ENCODE data around the gene PLA2G7.

The PLA2G7 gene

GRCh38 chr6:46690911-46691451 is 44.2 kb downstream of the PLA2G7 start (continued):
- no peak for TF ChIP-seq ZNF175 (tag by site-specific recombination; IDR thresholded peaks at IDR 0.05)

DNA sequence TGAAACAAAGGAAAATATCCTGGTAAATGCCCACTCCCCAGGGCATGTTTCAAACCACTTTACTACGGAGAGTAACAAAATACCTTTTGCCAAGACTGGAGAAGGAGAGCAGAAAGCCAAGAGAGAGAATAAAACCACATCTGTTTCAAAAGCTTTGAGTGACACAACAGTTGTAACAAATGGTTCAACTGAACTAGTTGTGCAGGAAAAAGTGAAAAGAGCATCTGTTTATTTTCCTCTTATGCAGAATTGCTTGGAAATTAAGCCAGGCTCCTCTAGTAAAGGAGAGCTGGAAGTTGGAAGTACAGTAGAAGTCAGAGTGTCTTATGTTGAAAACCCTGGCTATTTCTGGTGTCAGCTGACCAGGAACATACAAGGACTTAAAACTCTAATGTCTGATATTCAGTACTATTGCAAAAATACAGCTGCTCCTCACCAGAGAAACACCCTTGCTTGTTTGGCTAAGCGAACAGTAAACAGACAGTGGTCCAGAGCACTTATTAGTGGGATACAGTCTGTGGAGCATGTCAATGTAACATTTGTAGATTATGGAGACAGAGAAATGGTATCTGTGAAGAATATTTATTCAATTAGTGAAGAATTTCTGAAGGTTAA is 44.9 kb downstream of the PLA2G7 start:
- TF ChIP-seq ZBTB44 (tag by site-specific recombination; IDR thresholded peaks at IDR 0.05) (no peak), KLF9 (tag by site-specific recombination; IDR thresholded peaks at IDR 0.05; ENCODE audit: low read depth) (no peak), ZNF629 (tag by site-specific recombination; IDR thresholded peaks at IDR 0.05) (no peak), ZNF211 (tag by site-specific recombination; IDR thresholded peaks at IDR 0.05; ENCODE audit: low read depth) (no peak), ZNF175 (tag by site-specific recombination; IDR thresholded peaks at IDR 0.05) (no peak), SP2 (tag by site-specific recombination; IDR thresholded peaks at IDR 0.05) (no peak), ZNF610 (tag by site-specific recombination; IDR thresholded peaks at IDR 0.05; ENCODE audit: borderline replicate concordance) (no peak)
- TF ChIP-seq, protein P1, sequence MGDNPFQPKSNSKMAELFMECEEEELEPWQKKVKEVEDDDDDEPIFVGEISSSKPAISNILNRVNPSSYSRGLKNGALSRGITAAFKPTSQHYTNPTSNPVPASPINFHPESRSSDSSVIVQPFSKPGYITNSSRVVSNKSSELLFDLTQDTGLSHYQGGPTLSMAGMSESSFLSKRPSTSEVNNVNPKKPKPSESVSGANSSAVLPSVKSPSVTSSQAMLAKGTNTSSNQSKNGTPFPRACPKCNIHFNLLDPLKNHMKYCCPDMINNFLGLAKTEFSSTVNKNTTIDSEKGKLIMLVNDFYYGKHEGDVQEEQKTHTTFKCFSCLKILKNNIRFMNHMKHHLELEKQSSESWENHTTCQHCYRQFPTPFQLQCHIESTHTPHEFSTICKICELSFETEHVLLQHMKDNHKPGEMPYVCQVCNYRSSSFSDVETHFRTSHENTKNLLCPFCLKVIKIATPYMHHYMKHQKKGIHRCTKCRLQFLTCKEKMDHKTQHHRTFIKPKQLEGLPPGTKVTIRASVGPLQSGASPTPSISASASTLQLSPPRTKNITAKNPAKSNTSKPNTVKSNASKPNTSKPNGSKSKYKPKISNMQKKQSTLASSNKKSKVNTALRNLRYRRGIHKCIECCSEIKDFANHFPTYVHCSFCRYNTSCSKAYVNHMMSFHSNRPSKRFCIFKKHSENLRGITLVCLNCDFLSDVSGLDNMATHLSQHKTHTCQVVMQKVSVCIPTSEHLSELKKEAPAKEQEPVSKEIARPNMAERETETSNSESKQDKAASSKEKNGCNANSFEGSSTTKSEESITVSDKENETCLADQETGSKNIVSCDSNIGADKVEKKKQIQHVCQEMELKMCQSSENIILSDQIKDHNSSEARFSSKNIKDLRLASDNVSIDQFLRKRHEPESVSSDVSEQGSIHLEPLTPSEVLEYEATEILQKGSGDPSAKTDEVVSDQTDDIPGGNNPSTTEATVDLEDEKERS (tag by site-specific recombination; IDR thresholded peaks at IDR 0.05) = no peak
- TF ChIP-seq, protein P2, sequence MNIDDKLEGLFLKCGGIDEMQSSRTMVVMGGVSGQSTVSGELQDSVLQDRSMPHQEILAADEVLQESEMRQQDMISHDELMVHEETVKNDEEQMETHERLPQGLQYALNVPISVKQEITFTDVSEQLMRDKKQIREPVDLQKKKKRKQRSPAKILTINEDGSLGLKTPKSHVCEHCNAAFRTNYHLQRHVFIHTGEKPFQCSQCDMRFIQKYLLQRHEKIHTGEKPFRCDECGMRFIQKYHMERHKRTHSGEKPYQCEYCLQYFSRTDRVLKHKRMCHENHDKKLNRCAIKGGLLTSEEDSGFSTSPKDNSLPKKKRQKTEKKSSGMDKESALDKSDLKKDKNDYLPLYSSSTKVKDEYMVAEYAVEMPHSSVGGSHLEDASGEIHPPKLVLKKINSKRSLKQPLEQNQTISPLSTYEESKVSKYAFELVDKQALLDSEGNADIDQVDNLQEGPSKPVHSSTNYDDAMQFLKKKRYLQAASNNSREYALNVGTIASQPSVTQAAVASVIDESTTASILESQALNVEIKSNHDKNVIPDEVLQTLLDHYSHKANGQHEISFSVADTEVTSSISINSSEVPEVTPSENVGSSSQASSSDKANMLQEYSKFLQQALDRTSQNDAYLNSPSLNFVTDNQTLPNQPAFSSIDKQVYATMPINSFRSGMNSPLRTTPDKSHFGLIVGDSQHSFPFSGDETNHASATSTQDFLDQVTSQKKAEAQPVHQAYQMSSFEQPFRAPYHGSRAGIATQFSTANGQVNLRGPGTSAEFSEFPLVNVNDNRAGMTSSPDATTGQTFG (tag by site-specific recombination; IDR thresholded peaks at IDR 0.05; ENCODE audit: borderline replicate concordance) = no peak
- Histone ChIP-seq H3K9me3 (ENCODE audit: control insufficient read depth, insufficient read depth, low read depth, low read length) (no peaks in the 10 kb centered on the region), H3K36me3 (ENCODE audit: control insufficient read depth in 2 of 2, insufficient read depth in 1 of 2, low read length in 2 of 2) (no peaks in the 10 kb centered on the region), H3K4me1 (ENCODE audit: control insufficient read depth, insufficient read depth, low read length) (no peaks in the 10 kb centered on the region), H3K27ac (ENCODE audit: extremely low read depth, low read depth, low read length) (no peak overlapping the region), H3K4me3 (ENCODE audit: low read depth, low read length) (no peak overlapping the region)
- POLR2A ChIA-PET = no interaction called here
- CTCF ChIA-PET = interaction anchor here (1.2 kb wide), 1 partner anchor 15 kb away, joined by 4 read pairs; no protein-coding TSS in a partner anchor

DNA sequence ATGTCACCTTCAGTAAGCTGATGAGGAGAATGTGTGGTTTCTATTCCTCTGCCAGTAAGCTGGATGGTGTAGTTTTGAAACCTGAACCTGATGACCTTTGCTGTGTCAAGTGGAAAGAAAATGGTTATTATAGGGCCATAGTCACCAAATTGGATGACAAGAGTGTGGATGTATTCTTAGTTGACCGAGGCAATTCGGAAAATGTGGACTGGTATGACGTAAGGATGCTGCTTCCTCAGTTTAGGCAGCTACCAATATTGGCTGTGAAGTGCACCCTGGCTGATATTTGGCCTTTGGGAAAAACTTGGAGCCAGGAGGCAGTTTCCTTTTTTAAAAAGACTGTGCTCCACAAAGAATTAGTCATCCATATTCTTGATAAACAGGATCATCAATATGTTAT is 45.5 kb downstream of the PLA2G7 start:
- Histone ChIP-seq H3K27ac (ENCODE audit: extremely low read depth, low read depth, low read length) (no peak overlapping the region), H3K4me3 (ENCODE audit: low read depth, low read length) (no peak overlapping the region), H3K36me3 (ENCODE audit: control insufficient read depth in 2 of 2, insufficient read depth in 1 of 2, low read length in 2 of 2) (no peaks in the 10 kb centered on the region), H3K9me3 (ENCODE audit: control insufficient read depth, insufficient read depth, low read depth, low read length) (no peaks in the 10 kb centered on the region), H3K4me1 (ENCODE audit: control insufficient read depth, insufficient read depth, low read length) (no peaks in the 10 kb centered on the region)
- CTCF ChIA-PET = no interaction called here
- POLR2A ChIA-PET = no interaction called here
- TF ChIP-seq TRIM28 (IDR thresholded peaks at IDR 0.05; ENCODE audit: borderline replicate concordance, low read length) (no peak), PBX3 (CRISPR knock-in tag; IDR thresholded peaks at IDR 0.05) (no peak), ZBTB17 (tag by site-specific recombination; IDR thresholded peaks at IDR 0.05) (no peak), ZNF398 (tag by site-specific recombination; IDR thresholded peaks at IDR 0.05) (no peak), ZNF704 (tag by site-specific recombination; IDR thresholded peaks at IDR 0.05) (no peak), ZBTB6 (tag by site-specific recombination; IDR thresholded peaks at IDR 0.05) (no peak), ZNF366 (tag by site-specific recombination; conservative IDR thresholded peaks at IDR 0.05) (no peak), ZBTB1 (tag by site-specific recombination; IDR thresholded peaks at IDR 0.05) (no peak), ZNF660 (tag by site-specific recombination; IDR thresholded peaks at IDR 0.05) (no peak), BCL11A (tag by site-specific recombination; IDR thresholded peaks at IDR 0.05; ENCODE audit: low read depth) (no peak)
